Measurements from ENCODE around the gene DCAF11. TPM values are rescaled to one million over a fixed set of nuclear protein-coding genes. Genes with fewer than 3 reads are reported as not detected.

Gene DCAF11
- total and polyA plus RNA-seq, 2 of the 13 experiments (the other 11 are each of a cell fraction or from before 2014, with no cell fraction given): 150 to 257 TPM

DNA sequence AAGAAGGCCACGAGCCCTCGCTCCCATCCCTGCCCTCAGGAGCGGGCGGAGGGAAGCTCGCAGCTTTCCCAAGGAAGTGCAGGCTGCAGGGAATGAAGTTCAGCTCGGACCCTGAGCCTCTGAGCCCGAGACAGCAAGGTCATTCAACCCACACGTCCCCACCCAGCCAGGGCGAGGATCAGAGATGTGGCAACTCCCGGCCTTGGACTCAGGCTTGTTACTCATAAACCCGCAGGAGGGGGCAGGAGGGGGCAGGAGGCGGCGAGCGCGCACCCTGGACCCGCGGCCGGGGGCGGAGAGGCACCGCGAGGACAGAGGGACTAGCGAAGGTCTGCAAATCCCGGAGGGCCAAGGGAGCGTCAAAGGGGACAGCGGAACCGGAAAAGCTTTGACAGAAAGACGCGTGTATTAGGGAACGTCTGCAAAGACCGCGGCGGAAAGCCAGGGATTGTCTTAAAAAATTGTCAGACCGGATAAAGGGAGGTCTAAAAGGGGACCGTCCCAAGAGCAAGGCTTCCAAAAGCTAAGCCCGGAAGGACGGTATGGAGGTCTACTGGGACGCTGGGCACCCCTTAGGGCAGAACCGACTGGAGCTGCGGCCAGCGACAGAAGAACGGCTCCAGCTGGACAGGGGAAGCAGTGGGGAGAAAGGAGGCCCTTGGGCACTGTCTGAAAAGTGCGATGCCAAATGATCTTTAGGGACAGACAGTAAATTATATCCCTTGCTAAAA, 611 bp upstream of the DCAF11 start (continued):
- TF ChIP-seq, protein P1, sequence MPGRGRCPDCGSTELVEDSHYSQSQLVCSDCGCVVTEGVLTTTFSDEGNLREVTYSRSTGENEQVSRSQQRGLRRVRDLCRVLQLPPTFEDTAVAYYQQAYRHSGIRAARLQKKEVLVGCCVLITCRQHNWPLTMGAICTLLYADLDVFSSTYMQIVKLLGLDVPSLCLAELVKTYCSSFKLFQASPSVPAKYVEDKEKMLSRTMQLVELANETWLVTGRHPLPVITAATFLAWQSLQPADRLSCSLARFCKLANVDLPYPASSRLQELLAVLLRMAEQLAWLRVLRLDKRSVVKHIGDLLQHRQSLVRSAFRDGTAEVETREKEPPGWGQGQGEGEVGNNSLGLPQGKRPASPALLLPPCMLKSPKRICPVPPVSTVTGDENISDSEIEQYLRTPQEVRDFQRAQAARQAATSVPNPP (CRISPR knock-in tag; IDR thresholded peaks at IDR 0.05): peak; percentile 84
- TF ChIP-seq, protein P2, sequence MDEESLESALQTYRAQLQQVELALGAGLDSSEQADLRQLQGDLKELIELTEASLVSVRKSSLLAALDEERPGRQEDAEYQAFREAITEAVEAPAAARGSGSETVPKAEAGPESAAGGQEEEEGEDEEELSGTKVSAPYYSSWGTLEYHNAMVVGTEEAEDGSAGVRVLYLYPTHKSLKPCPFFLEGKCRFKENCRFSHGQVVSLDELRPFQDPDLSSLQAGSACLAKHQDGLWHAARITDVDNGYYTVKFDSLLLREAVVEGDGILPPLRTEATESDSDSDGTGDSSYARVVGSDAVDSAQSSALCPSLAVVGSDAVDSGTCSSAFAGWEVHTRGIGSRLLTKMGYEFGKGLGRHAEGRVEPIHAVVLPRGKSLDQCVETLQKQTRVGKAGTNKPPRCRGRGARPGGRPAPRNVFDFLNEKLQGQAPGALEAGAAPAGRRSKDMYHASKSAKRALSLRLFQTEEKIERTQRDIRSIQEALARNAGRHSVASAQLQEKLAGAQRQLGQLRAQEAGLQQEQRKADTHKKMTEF (CRISPR knock-in tag; IDR thresholded peaks at IDR 0.05): peak; percentile 99
- TF ChIP-seq ZNF670 (CRISPR knock-in tag; IDR thresholded peaks at IDR 0.05; ENCODE audit: borderline replicate concordance) (no peak), XBP1 (CRISPR knock-in tag; IDR thresholded peaks at IDR 0.05) (peak; percentile 87; the same call in 1 of the 2 replicates), ZNF225 (CRISPR knock-in tag; IDR thresholded peaks at IDR 0.05) (peak; percentile 91), ZNF709 (CRISPR knock-in tag; IDR thresholded peaks at IDR 0.05) (peak; percentile 92), MIER2 (CRISPR knock-in tag; IDR thresholded peaks at IDR 0.05) (peak; percentile 77; the same call in 1 of the 2 replicates), SYNCRIP (IDR thresholded peaks at IDR 0.05; ENCODE audit: insufficient read depth, low read depth, low read length) (no peak), DPF2 (CRISPR knock-in tag; IDR thresholded peaks at IDR 0.05; ENCODE audit: borderline replicate concordance, low read depth) (peak; percentile 99), RFX5 (IDR thresholded peaks at IDR 0.05; ENCODE audit: low read depth, low read length) (no peak; the same call in 1 of the 2 replicates), ZNF556 (CRISPR knock-in tag; IDR thresholded peaks at IDR 0.05; ENCODE audit: borderline replicate concordance) (peak; percentile 100), ZNF557 (CRISPR knock-in tag; IDR thresholded peaks at IDR 0.05) (peak; percentile 96), JUNB (CRISPR knock-in tag; IDR thresholded peaks at IDR 0.05; ENCODE audit: borderline replicate concordance) (no peak), ZNF431 (CRISPR knock-in tag; IDR thresholded peaks at IDR 0.05; ENCODE audit: borderline replicate concordance, low read depth) (no peak), THAP11 (CRISPR knock-in tag; IDR thresholded peaks at IDR 0.05) (peak; percentile 89), TEAD2 (CRISPR knock-in tag; IDR thresholded peaks at IDR 0.05) (no peak), PLRG1 (conservative IDR thresholded peaks at IDR 0.05) (no peak), TCF7 (IDR thresholded peaks at IDR 0.05; ENCODE audit: low read depth) (peak; percentile 57; the same call in 1 of the 2 replicates), ZNF446 (CRISPR knock-in tag; IDR thresholded peaks at IDR 0.05) (no peak), GTF2F1 (IDR thresholded peaks at IDR 0.05; ENCODE audit: low read length) (peak; percentile 69; the same call in 1 of the 2 replicates), ZKSCAN5 (CRISPR knock-in tag; IDR thresholded peaks at IDR 0.05) (0 out of 2 replicates have a peak, but pooled peaks have one; percentile 12), ZNF768 (CRISPR knock-in tag; IDR thresholded peaks at IDR 0.05) (peak; percentile 94)
- TF ChIP-seq, protein P3, sequence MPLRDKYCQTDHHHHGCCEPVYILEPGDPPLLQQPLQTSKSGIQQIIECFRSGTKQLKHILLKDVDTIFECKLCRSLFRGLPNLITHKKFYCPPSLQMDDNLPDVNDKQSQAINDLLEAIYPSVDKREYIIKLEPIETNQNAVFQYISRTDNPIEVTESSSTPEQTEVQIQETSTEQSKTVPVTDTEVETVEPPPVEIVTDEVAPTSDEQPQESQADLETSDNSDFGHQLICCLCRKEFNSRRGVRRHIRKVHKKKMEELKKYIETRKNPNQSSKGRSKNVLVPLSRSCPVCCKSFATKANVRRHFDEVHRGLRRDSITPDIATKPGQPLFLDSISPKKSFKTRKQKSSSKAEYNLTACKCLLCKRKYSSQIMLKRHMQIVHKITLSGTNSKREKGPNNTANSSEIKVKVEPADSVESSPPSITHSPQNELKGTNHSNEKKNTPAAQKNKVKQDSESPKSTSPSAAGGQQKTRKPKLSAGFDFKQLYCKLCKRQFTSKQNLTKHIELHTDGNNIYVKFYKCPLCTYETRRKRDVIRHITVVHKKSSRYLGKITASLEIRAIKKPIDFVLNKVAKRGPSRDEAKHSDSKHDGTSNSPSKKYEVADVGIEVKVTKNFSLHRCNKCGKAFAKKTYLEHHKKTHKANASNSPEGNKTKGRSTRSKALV (CRISPR knock-in tag; IDR thresholded peaks at IDR 0.05): peak; percentile 93; the same call in 1 of the 2 replicates
- TF ChIP-seq, protein P4, sequence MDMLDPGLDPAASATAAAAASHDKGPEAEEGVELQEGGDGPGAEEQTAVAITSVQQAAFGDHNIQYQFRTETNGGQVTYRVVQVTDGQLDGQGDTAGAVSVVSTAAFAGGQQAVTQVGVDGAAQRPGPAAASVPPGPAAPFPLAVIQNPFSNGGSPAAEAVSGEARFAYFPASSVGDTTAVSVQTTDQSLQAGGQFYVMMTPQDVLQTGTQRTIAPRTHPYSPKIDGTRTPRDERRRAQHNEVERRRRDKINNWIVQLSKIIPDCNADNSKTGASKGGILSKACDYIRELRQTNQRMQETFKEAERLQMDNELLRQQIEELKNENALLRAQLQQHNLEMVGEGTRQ (IDR thresholded peaks at IDR 0.05; ENCODE audit: low read depth, low read length): no peak
- TF ChIP-seq, protein P4 (CRISPR knock-in tag; IDR thresholded peaks at IDR 0.05; ENCODE audit: borderline replicate concordance): no peak; the same call in 1 of the 2 replicates
